Upper lobe of right lung (tissue), 1 donor: ENCODE measurements around the gene ANKRD37. TPM values are rescaled to one million over a fixed set of nuclear protein-coding genes. Genes with fewer than 3 reads are reported as not detected.

ENCODE experiments used
- ATAC-seq: fragments of 200-7000 bp; cut with Tn5 transposase; one replicate; pipeline ENCODE4 v1.9.1; 2020; ENCODE audit warnings: mild to moderate bottlenecking, moderate library complexity
- DNase-seq: peaks from one replicate; pipeline ENCODE4 v3.0.0-alpha.2; 2020
- H3K27ac ChIP-seq: fragments of 200-600 bp; one replicate; pipeline ENCODE4 v1.8.0; 2022
- H3K27me3 ChIP-seq: fragments of 200-600 bp; one replicate; pipeline ENCODE4 v1.8.0; 2022; ENCODE audit warnings: mild to moderate bottlenecking
- H3K36me3 ChIP-seq: fragments of 200-600 bp; one replicate; pipeline ENCODE4 v1.8.0; 2022
- H3K4me1 ChIP-seq: fragments of 200-600 bp; one replicate; pipeline ENCODE4 v1.8.0; 2022
- H3K4me3 ChIP-seq: fragments of 200-600 bp; one replicate; pipeline ENCODE4 v1.8.0; 2022; ENCODE audit warnings: mild to moderate bottlenecking
- H3K9me3 ChIP-seq: fragments of 200-600 bp; one replicate; pipeline ENCODE4 v1.8.0; 2022
- intact Hi-C: fragments of 100-400 bp; cut with DNase I; formaldehyde crosslinking; loops from one replicate; pipeline ENCODE4 v1.11.0; 2022
- total RNA-seq: library from RNA; stranded (reverse); fragmentation: NEBNext Ultra II Directional; extraction: Animal tissue kit (Norgen Biotek cat#: 25700); gene quantifications from one replicate; pipeline ENCODE4 v1.2.1, GENCODE V29; 2021
- TF ChIP-seq, protein P1 (sequence below): fragments of 200-600 bp; IDR thresholded peaks from one replicate; pipeline ENCODE4 v1.8.0; 2022; ENCODE audit warnings: antibody characterized with exemption
- donor health status: DM: no; HTN: yes; CAD: no; lungs with severe emphysema.

Gene ANKRD37
- total RNA-seq, 1 donor from 2014 or later, result 7.7 TPM

- peak overlapping the region; percentile 61 for H3K27ac ChIP-seq
- TF ChIP-seq, protein P1, sequence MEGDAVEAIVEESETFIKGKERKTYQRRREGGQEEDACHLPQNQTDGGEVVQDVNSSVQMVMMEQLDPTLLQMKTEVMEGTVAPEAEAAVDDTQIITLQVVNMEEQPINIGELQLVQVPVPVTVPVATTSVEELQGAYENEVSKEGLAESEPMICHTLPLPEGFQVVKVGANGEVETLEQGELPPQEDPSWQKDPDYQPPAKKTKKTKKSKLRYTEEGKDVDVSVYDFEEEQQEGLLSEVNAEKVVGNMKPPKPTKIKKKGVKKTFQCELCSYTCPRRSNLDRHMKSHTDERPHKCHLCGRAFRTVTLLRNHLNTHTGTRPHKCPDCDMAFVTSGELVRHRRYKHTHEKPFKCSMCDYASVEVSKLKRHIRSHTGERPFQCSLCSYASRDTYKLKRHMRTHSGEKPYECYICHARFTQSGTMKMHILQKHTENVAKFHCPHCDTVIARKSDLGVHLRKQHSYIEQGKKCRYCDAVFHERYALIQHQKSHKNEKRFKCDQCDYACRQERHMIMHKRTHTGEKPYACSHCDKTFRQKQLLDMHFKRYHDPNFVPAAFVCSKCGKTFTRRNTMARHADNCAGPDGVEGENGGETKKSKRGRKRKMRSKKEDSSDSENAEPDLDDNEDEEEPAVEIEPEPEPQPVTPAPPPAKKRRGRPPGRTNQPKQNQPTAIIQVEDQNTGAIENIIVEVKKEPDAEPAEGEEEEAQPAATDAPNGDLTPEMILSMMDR, result no peak
- no peaks in the 10 kb centered on the region for H3K36me3 ChIP-seq
- H3K4me3 ChIP-seq, result peak overlapping the region; percentile 14
- DNase-seq, result no peak
- H3K4me1 ChIP-seq, result no peaks in the 10 kb centered on the region
- peak; percentile 9 for ATAC-seq
- intact Hi-C loops, result no loop called here
- no peaks in the 10 kb centered on the region for H3K27me3 ChIP-seq
- no peaks in the 10 kb centered on the region for H3K9me3 ChIP-seq
Measured at GRCh38 chr4:185384930-185385331, 11.7 kb upstream of the ANKRD37 start.

- TF ChIP-seq, protein P1, result no peak
- Histone ChIP-seq H3K36me3 (no peaks in the 10 kb centered on the region), H3K27me3 (no peaks in the 10 kb centered on the region), H3K27ac (no peak overlapping the region), H3K4me3 (no peak overlapping the region), H3K9me3 (no peaks in the 10 kb centered on the region), H3K4me1 (no peaks in the 10 kb centered on the region)
- DNase-seq (no peak), ATAC-seq (peak; percentile 3)
- intact Hi-C loops, result no loop called here
Measured at GRCh38 chr4:185387957-185388356, 8.7 kb upstream of the ANKRD37 start.

DNA sequence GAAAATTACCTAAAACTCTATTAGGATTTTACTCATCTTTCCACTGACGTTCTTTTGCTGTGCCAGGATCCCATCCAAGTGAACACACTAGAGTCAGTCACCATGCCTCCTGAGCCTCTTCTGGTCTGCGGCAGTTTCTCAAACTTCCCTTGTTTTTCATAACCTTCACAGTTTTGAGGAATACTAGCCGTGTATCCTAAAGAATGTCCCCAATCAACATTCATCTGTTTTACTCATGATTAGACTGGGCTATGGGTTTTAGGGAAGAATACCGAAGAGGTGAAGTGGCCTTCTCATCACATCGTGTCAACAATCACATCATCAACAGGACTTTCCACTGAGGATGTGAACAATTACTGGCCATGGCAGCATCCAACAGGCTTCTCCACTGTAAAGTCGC, 5.7 kb upstream of the ANKRD37 start:
- intact Hi-C loops, result no loop called here

DNA sequence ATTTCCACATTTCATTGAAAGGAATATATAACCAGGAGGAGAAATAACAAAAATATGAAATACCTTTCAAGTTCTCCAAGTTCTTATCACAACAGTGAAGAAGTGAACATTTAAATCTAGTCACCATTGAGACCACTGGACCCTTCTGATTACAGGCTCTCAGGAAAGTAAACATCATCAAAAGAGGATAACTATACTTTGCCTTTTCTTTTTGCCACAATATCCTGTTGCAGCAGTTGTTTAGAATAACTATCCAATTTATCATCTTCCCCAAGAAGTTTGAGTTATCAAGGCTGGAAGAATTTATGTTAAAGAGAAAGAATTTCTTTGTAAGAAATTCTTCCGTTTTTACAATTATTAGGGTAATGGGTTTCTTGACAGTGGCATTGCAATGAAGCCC, 4.5 kb upstream of the ANKRD37 start:
- H3K4me1 ChIP-seq, result peaks cover 4% of the 10 kb centered on the region
- H3K9me3 ChIP-seq, result no peaks in the 10 kb centered on the region
- no peaks in the 10 kb centered on the region for H3K27me3 ChIP-seq
- H3K27ac ChIP-seq, result no peak overlapping the region
- no peaks in the 10 kb centered on the region for H3K36me3 ChIP-seq
- DNase-seq, result no peak
- no peak for ATAC-seq
- H3K4me3 ChIP-seq, result no peak overlapping the region
- TF ChIP-seq, protein P1, result no peak
- intact Hi-C loops, result no loop called here

More for the DNA sequence above, 5.7 kb upstream of the ANKRD37 start:
- Histone ChIP-seq H3K4me1 (no peaks in the 10 kb centered on the region), H3K36me3 (no peaks in the 10 kb centered on the region), H3K9me3 (no peaks in the 10 kb centered on the region), H3K4me3 (no peak overlapping the region), H3K27me3 (no peaks in the 10 kb centered on the region), H3K27ac (no peak overlapping the region)
- DNase-seq, result no peak
- TF ChIP-seq, protein P1, result no peak
- no peak for ATAC-seq

GRCh38 chr4:185394568-185395237, 1.9 kb upstream of the ANKRD37 start:
- intact Hi-C loops, result no loop called here
- DNase-seq (no peak), ATAC-seq (no peak)
- Histone ChIP-seq H3K4me1 (peaks cover 12% of the 10 kb centered on the region), H3K27me3 (no peaks in the 10 kb centered on the region), H3K9me3 (no peaks in the 10 kb centered on the region), H3K4me3 (peak overlapping the region; percentile 73), H3K27ac (peak overlapping the region; percentile 98), H3K36me3 (peaks cover 6% of the 10 kb centered on the region)
- TF ChIP-seq, protein P1, result no peak
